Neural progenitor cell (in vitro differentiated cells): ENCODE measurements around the gene PTPRT.

Source experiments
- CTCF ChIP-seq: fragments of 200-600 bp; sonication (generic); IDR thresholded peaks from 2 replicates; pipeline ENCODE4 v1.5.1; 2017; ENCODE audit warnings: antibody characterized with exemption, mild to moderate bottlenecking
- EZH2 ChIP-seq: fragments of 200-600 bp; sonication (generic); IDR thresholded peaks from 2 replicates; pipeline ENCODE4 v1.6.1; 2017; ENCODE audit warnings: antibody characterized with exemption, mild to moderate bottlenecking, moderate library complexity

- TF ChIP-seq EZH2 (no peak), CTCF (no peak)
These were observed 6.1 kb downstream of the PTPRT start for GRCh38 chr20:43183536-43184070.
